Myocyte (in vitro differentiated cells): ENCODE data around the gene CCDC183. TPM values are rescaled to one million over a fixed set of nuclear protein-coding genes. Genes with fewer than 3 reads are reported as not detected.

Source experiments
- DNase-seq: peaks from one replicate; pipeline ENCODE4 v3.0.0-alpha.2; 2012; ENCODE audit warnings: low read depth
- total RNA-seq: library from RNA; depleted of rRNA; stranded (reverse); fragments of >200 nt; gene quantifications from 2 replicates; pipeline ENCODE4 v1.2.3, GENCODE V29; 2014

Gene CCDC183
- total RNA-seq, 1 donor from 2014 or later: 0.70 TPM

GRCh38 chr9:136847826-136848392, 51.8 kb downstream of the CCDC183 start:
- peak; percentile 85 for DNase-seq

GRCh38 chr9:136848393-136849037, 52.4 kb downstream of the CCDC183 start:
- peak; percentile 48 for DNase-seq

GRCh38 chr9:136849038-136849959, 53.2 kb downstream of the CCDC183 start, which contains the start of gene PHPT1:
TSS of gene PHPT1 (plus strand) at chr9:136849409. CDS start at chr9:136849431, 22 bp downstream.
- DNase-seq: peak; percentile 99

- no peak for DNase-seq
Observed at GRCh38 chr9:136849960-136850865, 54.1 kb downstream of the CCDC183 start.

DNA sequence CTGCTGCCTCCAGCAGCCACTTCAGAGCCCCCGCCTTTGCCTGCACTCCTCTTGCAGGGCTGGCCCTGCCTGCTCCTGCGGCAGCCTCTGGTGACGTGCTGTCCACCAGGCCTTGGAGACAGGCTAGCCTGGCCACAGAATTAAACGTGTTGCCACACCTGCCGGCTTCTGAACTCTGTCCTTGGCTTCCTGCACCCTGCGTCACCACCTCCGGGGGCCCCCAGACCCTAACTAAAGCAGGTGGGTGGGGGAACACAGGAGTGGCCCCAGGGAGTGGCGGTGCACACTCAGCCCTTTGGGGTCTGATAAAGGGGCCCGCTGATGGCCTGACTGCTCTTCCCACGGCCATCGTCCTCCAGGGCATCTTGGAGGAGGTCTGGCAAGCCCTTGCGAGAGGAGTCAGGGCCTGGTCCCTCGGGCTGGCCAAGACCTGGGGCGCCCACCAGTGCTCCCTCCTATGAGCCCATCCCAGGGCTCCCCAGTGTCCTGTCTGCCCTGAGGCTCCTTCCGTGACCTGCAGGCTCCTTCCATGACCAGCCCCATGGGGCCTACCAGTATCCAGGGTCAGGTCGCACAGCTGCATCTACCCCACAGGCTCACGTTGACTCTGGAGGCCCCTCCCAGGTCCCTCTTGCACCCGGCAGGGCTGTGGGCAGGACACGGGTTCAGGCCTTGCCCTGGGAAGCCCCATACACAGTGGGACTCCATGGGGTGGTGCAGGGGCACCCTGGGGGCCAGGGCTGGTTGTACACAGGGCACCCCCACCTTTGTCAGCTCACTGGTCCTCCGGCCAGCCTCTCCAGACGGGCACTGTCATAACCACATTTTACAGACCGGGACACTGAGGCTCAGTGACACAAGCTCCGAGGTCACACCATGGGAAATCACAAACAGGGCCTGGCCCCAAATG, 55.0 kb downstream of the CCDC183 start:
- DNase-seq: no peak

GRCh38 chr9:136851941-136852663, 56.0 kb downstream of the CCDC183 start, which contains the start of gene MAMDC4:
TSS of gene MAMDC4 (plus strand) at chr9:136852346. CDS start at chr9:136852417, 71 bp downstream.
- DNase-seq: no peak

GRCh38 chr9:136852664-136853595, 56.8 kb downstream of the CCDC183 start:
- DNase-seq: no peak

- DNase-seq: no peak
Observed at GRCh38 chr9:136853596-136854112, 57.5 kb downstream of the CCDC183 start.

- no peak for DNase-seq
Observed at GRCh38 chr9:136854113-136854841, 58.1 kb downstream of the CCDC183 start.

DNA sequence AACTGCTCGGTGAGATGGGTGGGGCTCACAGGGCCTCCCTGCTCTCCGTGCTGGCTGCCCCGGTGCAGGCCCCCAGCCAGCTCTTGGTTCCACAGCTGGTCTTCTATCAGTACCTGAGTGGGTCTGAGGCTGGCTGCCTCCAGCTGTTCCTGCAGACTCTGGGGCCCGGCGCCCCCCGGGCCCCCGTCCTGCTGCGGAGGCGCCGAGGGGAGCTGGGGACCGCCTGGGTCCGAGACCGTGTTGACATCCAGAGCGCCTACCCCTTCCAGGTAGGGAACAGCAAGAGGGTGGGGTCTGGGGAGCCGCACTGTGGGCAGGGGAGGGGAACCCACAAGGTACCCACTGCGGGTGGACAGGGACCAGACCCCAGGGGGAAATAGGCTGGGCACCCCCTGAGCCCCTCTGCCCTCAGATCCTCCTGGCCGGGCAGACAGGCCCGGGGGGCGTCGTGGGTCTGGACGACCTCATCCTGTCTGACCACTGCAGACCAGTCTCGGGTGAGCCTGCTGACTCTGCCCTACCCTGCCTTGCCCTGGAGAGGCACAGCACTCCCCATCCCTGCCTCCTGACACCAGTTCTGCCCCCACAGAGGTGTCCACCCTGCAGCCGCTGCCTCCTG, 58.8 kb downstream of the CCDC183 start:
- DNase-seq: no peak

- no peak for DNase-seq
Observed at GRCh38 chr9:136855461-136856078, 59.4 kb downstream of the CCDC183 start.

DNA sequence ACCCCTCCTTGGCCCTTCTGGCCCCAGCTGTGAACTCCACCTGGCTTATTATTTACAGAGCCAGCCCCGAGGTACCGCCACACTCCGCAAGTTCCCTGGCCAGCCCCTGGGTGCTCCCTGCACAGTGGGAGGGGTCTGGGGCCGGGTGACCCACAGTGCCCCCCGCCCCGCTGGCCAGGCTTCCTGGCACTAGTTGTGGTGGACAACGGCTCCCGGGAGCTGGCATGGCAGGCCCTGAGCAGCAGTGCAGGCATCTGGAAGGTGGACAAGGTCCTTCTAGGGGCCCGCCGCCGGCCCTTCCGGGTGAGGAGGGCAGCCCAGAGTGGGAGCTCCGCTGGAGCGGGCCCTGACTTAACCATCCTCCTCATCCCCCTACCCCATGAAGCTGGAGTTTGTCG, 59.9 kb downstream of the CCDC183 start:
- no peak for DNase-seq

GRCh38 chr9:136856541-136857141, 60.5 kb downstream of the CCDC183 start:
- DNase-seq: no peak

DNA sequence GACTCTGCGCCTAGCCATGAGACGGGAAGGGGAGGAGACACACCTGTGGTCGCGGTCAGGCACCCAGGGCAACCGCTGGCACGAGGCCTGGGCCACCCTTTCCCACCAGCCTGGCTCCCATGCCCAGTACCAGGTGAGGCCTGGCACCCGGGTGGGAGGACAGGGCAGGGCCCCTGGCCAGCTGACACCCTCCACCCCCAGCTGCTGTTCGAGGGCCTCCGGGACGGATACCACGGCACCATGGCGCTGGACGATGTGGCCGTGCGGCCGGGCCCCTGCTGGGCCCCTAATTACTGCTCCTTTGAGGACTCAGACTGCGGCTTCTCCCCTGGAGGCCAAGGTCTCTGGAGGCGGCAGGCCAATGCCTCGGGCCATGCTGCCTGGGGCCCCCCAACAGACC, 61.0 kb downstream of the CCDC183 start:
- no peak for DNase-seq
